Activated naive CD4-positive, alpha-beta T cell treated with anti-CD3 and anti-CD28 coated beads for 36 hours (primary cell): ENCODE data around the gene TNFAIP8L3. TPM values are rescaled to one million over a fixed set of nuclear protein-coding genes. Genes with fewer than 3 reads are reported as not detected.
"Not testable (repeated sequence)": the region's sequence is repeated elsewhere in the genome, so short reads cannot be mapped to it uniquely, and the experiment has no call there.

Source experiments
- CTCF ChIA-PET: fragments of 350-600 bp; sonication (Branson Sonifier 250); formaldehyde crosslinking; loops from one replicate; lab custom pipeline; 2021; ENCODE audit warnings: antibody characterized with exemption; lab: Charles Lee
- DNase-seq: peaks from one replicate; pipeline ENCODE4 v3.0.0-alpha.2; 2020
- H3K27ac Mint-ChIP-seq: one replicate; pipeline ENCODE4 v1.8.0; 2021; ENCODE audit warnings: mild to moderate bottlenecking, mixed read lengths
- H3K27me3 Mint-ChIP-seq: one replicate; pipeline ENCODE4 v1.8.0; 2021; ENCODE audit warnings: low read depth, mixed read lengths
- H3K36me3 Mint-ChIP-seq: one replicate; pipeline ENCODE4 v1.8.0; 2021; ENCODE audit warnings: low read depth, mixed read lengths
- H3K4me1 Mint-ChIP-seq: one replicate; pipeline ENCODE4 v1.8.0; 2021; ENCODE audit warnings: low read depth, mixed read lengths
- H3K4me3 Mint-ChIP-seq: one replicate; pipeline ENCODE4 v1.8.0; 2021; ENCODE audit warnings: mild to moderate bottlenecking, moderate library complexity, mixed read lengths
- H3K9me3 Mint-ChIP-seq: one replicate; pipeline ENCODE4 v1.8.0; 2021; ENCODE audit warnings: mixed read lengths
- intact Hi-C: fragments of 100-400 bp; cut with micrococcal nuclease; formaldehyde crosslinking; loops from one replicate; pipeline ENCODE4 v1.15.1; 2023
- total RNA-seq, 2 experiments: library from RNA; stranded (reverse); gene quantifications; one replicate each; pipeline ENCODE4 v1.2.3, GENCODE V29; 2021

TNFAIP8L3 gene
- total RNA-seq, 2 experiments from 2014 or later, result not detected

DNA sequence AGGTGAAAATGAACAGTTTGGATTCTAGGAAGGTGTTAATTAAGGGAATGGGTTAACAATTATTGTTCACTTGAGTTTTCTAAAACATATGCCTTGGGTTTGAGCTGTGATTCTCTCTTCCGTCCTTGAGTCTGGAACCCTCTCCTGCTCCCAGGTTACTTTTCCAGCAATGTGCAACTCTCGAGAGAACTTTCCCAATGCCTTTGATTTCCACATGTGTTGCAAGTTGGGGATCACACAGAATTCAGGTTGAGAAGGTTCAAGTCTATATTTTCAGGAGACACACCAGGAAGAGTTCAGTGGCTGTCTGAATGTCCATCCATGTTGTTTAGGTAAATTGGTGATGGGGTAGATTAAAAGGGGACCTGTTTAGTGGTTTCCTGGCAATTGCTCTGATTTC, 48.7 kb downstream of the TNFAIP8L3 start:
- no peak overlapping the region for H3K27ac Mint-ChIP-seq
- no peak for DNase-seq
- H3K4me1 Mint-ChIP-seq, result no peaks in the 10 kb centered on the region
- CTCF ChIA-PET, result no interaction called here
- H3K36me3 Mint-ChIP-seq, result no peaks in the 10 kb centered on the region
- H3K4me3 Mint-ChIP-seq, result no peak overlapping the region
- H3K9me3 Mint-ChIP-seq, result no peaks in the 10 kb centered on the region
- intact Hi-C loops, result no loop called here
- H3K27me3 Mint-ChIP-seq, result no peaks in the 10 kb centered on the region

- Mint-ChIP-seq H3K27me3 (no peaks in the 10 kb centered on the region), H3K4me3 (no peak overlapping the region)
These were observed 50.5 kb downstream of the TNFAIP8L3 start for GRCh38 chr15:51044037-51044727.

GRCh38 chr15:51038974-51039319, 55.8 kb downstream of the TNFAIP8L3 start:
- CTCF ChIA-PET, result no interaction called here
- intact Hi-C loops, result no loop called here
- no peak overlapping the region for H3K27ac Mint-ChIP-seq
- peaks cover 2% of the 10 kb centered on the region for H3K36me3 Mint-ChIP-seq
- no peak overlapping the region for H3K4me3 Mint-ChIP-seq
- DNase-seq, result no peak
- no peaks in the 10 kb centered on the region for H3K27me3 Mint-ChIP-seq
- no peaks in the 10 kb centered on the region for H3K4me1 Mint-ChIP-seq
- H3K9me3 Mint-ChIP-seq, result peaks cover 1% of the 10 kb centered on the region

More at GRCh38 chr15:51044037-51044727, 50.5 kb downstream of the TNFAIP8L3 start:
- Mint-ChIP-seq H3K27ac (no peak overlapping the region), H3K4me1 (no peaks in the 10 kb centered on the region), H3K9me3 (no peaks in the 10 kb centered on the region), H3K36me3 (no peaks in the 10 kb centered on the region)
- intact Hi-C loops, result no loop called here
- DNase-seq, result no peak
- CTCF ChIA-PET, result no interaction called here

DNA sequence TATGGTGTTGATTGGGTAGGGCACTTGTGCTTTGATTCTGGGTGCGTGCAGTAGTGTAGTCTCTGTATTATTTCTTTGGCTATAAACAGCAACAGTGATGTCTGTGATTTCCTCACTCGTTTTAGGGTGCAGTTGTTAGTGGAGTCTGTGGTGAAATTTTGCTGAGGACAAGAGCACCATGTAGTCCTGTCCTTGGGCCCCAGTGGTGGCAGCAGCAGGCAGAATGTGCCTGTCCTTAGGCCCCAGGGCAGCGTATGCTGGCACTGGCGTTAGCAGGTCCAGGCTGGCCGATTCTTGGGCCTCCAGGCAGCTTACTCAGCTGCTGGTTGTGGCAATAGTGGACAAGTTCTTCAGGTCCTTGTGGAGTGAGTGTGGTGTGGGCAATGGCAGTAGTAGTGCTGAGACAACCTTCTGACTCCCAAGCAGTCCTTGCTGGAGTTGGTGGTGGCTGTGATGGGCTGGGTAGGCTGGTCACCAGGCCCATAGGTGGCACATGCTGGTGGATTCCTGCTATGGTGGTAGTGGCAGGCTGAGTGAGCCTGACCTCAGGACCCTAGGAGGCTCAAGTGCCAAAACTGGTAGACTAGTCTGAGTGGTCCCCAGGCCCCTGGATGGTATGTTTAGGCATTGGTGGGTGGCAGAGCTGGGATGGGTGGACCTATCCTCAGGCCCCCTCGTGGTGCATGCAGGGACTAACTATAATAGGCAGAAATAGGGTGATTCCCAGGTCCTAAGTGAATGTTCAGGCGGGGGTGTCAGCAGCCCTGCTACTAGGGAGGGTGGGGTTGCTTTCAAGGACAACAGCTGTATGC, 56.3 kb downstream of the TNFAIP8L3 start:
- DNase-seq, result no peak
- Mint-ChIP-seq H3K9me3 (peaks cover 1% of the 10 kb centered on the region), H3K4me3 (no peak overlapping the region), H3K27me3 (no peaks in the 10 kb centered on the region), H3K4me1 (no peaks in the 10 kb centered on the region), H3K36me3 (peaks cover 2% of the 10 kb centered on the region), H3K27ac (no peak overlapping the region)
- intact Hi-C loops, result no loop called here
- CTCF ChIA-PET, result no interaction called here

GRCh38 chr15:51037474-51037873, 57.2 kb downstream of the TNFAIP8L3 start:
- DNase-seq, CTCF ChIA-PET, intact Hi-C loops, H3K4me1 Mint-ChIP-seq, H3K27ac Mint-ChIP-seq, H3K36me3 Mint-ChIP-seq, H3K9me3 Mint-ChIP-seq, H3K27me3 Mint-ChIP-seq, H3K4me3 Mint-ChIP-seq: not testable (repeated sequence)

DNA sequence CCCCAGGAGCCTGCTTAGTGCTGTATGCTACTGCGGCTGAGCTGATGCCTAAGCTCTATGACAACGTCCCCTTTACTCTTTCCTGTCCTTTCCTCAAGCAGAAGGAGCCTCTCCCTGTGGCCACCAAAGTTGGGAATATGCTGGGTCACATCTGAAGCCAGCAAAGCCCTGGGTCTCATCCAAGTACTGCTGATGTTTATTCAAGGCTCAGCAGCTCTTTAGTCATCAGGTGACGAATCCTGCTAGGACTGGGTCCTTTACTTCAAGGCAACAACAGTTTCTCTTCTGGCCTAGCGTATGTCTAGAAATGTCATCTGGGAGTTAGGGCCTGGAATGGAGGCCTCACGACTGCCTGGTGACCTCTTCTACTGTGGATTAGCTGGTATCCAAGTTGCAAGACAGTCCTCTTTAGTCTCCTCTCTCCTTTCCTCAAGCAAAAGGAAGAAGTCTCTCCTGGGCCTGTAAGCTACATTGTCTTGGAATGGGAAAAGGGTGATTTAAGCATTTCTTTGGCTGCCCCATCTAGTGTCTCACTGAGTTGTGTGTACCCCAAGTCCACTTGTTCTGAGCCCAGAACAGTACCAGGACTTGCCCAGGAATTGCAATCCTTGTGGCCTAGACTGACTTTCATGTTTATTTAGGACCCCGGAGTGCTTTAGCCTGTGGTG, 63.9 kb downstream of the TNFAIP8L3 start:
- H3K9me3 Mint-ChIP-seq, result no peaks in the 10 kb centered on the region
- H3K4me3 Mint-ChIP-seq, result no peak overlapping the region
- H3K4me1 Mint-ChIP-seq, result no peaks in the 10 kb centered on the region
- CTCF ChIA-PET, result no interaction called here
- intact Hi-C loops, result no loop called here
- H3K27me3 Mint-ChIP-seq, result no peaks in the 10 kb centered on the region
- H3K36me3 Mint-ChIP-seq, result peaks cover 2% of the 10 kb centered on the region
- no peak for DNase-seq
- no peak overlapping the region for H3K27ac Mint-ChIP-seq

- CTCF ChIA-PET, result no interaction called here
- H3K4me3 Mint-ChIP-seq, result no peak overlapping the region
- H3K9me3 Mint-ChIP-seq, result no peaks in the 10 kb centered on the region
- intact Hi-C loops, result no loop called here
- peaks cover 2% of the 10 kb centered on the region for H3K36me3 Mint-ChIP-seq
- no peak for DNase-seq
- H3K4me1 Mint-ChIP-seq, result no peaks in the 10 kb centered on the region
- no peak overlapping the region for H3K27ac Mint-ChIP-seq
- no peaks in the 10 kb centered on the region for H3K27me3 Mint-ChIP-seq
These were observed 69.3 kb downstream of the TNFAIP8L3 start for GRCh38 chr15:51025454-51025846.

GRCh38 chr15:51024735-51025453, 69.8 kb downstream of the TNFAIP8L3 start:
- Mint-ChIP-seq H3K36me3 (peaks cover 2% of the 10 kb centered on the region), H3K4me1 (no peaks in the 10 kb centered on the region), H3K27me3 (no peaks in the 10 kb centered on the region), H3K4me3 (no peak overlapping the region), H3K9me3 (peaks cover 2% of the 10 kb centered on the region), H3K27ac (no peak overlapping the region)
- CTCF ChIA-PET, result interaction anchor here (0.7 kb wide), 1 partner anchor 11 kb away, joined by 4 read pairs; no protein-coding TSS in a partner anchor
- DNase-seq, result no peak
- intact Hi-C loops, result no loop called here

DNA sequence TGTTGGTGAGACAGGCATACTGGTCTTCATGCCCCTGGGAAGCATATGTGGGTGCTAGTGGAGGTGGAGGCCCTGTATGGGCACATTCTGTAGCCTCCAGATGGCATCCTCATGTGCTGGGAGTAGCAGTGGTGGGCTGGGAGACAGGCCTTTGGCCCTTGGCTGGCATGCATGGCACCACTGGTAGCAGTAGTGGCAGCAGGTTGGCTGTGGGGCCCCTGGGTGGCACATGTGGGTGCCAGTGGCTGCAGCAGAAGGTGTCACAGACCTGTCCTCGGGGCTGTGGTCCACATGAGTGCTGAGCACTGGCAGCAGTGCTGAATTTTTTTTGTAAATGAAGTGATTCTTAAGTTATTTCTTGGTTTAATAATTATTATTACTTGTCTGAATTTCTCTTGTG, 71.2 kb downstream of the TNFAIP8L3 start:
- Mint-ChIP-seq H3K4me3 (no peak overlapping the region), H3K36me3 (peaks cover 8% of the 10 kb centered on the region), H3K27ac (no peak overlapping the region), H3K27me3 (no peaks in the 10 kb centered on the region), H3K4me1 (no peaks in the 10 kb centered on the region), H3K9me3 (peaks cover 6% of the 10 kb centered on the region)
- intact Hi-C loops, result no loop called here
- CTCF ChIA-PET, result no interaction called here
- no peak for DNase-seq

GRCh38 chr15:51022206-51022605, 72.5 kb downstream of the TNFAIP8L3 start:
- no peaks in the 10 kb centered on the region for H3K27me3 Mint-ChIP-seq
- no peak overlapping the region for H3K4me3 Mint-ChIP-seq
- intact Hi-C loops, result no loop called here
- CTCF ChIA-PET, result no interaction called here
- no peak overlapping the region for H3K27ac Mint-ChIP-seq
- H3K4me1 Mint-ChIP-seq, result no peaks in the 10 kb centered on the region
- peaks cover 6% of the 10 kb centered on the region for H3K9me3 Mint-ChIP-seq
- peaks cover 8% of the 10 kb centered on the region for H3K36me3 Mint-ChIP-seq
- no peak for DNase-seq

DNA sequence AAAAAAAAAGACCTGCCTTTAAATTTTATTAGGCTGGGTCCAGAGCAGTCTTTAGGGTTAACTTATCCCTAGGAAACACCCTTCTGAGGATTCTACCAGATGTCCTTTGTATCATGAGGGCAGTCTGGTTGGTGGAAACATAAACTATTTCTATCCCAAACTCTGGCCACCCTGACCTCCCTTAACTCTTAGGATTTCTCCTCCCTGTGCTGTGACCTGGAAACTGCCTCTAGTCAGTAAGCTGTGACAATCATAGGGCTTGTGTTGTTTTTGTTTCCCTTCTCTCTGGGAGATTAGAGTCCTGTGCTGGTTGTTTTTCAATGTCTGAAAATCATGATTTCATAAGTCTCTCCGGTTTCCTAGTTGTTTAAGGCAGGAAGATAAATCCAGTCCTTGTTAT, 78.1 kb downstream of the TNFAIP8L3 start:
- CTCF ChIA-PET, result interaction anchor here (1.5 kb wide), 1 partner anchor 176 kb away, joined by 5 read pairs; no protein-coding TSS in a partner anchor
- Mint-ChIP-seq H3K27ac (no peak overlapping the region), H3K27me3 (no peaks in the 10 kb centered on the region), H3K36me3 (peaks cover 8% of the 10 kb centered on the region), H3K9me3 (peaks cover 6% of the 10 kb centered on the region), H3K4me1 (no peaks in the 10 kb centered on the region), H3K4me3 (no peak overlapping the region)
- intact Hi-C loops, result no loop called here
- DNase-seq, result no peak

GRCh38 chr15:51011212-51011611, 83.5 kb downstream of the TNFAIP8L3 start:
- no peak overlapping the region for H3K4me3 Mint-ChIP-seq
- CTCF ChIA-PET, result no interaction called here
- peaks cover 5% of the 10 kb centered on the region for H3K9me3 Mint-ChIP-seq
- no peaks in the 10 kb centered on the region for H3K4me1 Mint-ChIP-seq
- H3K27ac Mint-ChIP-seq, result no peak overlapping the region
- intact Hi-C loops, result no loop called here
- DNase-seq, result no peak
- no peaks in the 10 kb centered on the region for H3K27me3 Mint-ChIP-seq
- peaks cover 30% of the 10 kb centered on the region for H3K36me3 Mint-ChIP-seq
